VCaP (cell line): Measurements from ENCODE around the gene HBD.

Experiments
- H3K27ac ChIP-seq: fragments of 450-650 bp; 2 replicates; pipeline ENCODE4 v1.5.1; 2017
- TF ChIP-seq, protein P1 (sequence below): fragments of 450-650 bp; conservative IDR thresholded peaks from 2 replicates; pipeline ENCODE4 v1.5.1; 2017; ENCODE audit warnings: mild to moderate bottlenecking, moderate library complexity

Gene HBD

DNA sequence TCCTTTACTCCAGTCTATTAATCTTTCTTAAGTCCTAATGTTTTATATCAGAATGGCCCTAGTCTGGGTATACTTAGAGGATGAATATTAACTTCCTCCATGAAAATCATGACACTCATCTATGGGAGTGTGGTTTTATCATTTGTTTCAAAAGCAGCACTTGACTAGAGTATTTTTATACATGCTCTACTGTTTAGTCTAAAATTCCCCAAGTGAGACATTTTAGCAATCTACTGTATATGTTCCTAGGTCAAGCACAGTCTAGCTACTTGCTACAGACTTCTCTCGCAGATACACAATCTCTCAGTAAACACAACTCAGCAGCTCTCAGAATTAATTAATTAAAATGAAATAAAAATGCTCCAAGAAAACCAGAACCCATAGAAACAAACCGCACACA is 4.5 kb downstream of the HBD start:
- H3K27ac ChIP-seq = no peak overlapping the region
- TF ChIP-seq, protein P1, sequence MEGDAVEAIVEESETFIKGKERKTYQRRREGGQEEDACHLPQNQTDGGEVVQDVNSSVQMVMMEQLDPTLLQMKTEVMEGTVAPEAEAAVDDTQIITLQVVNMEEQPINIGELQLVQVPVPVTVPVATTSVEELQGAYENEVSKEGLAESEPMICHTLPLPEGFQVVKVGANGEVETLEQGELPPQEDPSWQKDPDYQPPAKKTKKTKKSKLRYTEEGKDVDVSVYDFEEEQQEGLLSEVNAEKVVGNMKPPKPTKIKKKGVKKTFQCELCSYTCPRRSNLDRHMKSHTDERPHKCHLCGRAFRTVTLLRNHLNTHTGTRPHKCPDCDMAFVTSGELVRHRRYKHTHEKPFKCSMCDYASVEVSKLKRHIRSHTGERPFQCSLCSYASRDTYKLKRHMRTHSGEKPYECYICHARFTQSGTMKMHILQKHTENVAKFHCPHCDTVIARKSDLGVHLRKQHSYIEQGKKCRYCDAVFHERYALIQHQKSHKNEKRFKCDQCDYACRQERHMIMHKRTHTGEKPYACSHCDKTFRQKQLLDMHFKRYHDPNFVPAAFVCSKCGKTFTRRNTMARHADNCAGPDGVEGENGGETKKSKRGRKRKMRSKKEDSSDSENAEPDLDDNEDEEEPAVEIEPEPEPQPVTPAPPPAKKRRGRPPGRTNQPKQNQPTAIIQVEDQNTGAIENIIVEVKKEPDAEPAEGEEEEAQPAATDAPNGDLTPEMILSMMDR = no peak

DNA sequence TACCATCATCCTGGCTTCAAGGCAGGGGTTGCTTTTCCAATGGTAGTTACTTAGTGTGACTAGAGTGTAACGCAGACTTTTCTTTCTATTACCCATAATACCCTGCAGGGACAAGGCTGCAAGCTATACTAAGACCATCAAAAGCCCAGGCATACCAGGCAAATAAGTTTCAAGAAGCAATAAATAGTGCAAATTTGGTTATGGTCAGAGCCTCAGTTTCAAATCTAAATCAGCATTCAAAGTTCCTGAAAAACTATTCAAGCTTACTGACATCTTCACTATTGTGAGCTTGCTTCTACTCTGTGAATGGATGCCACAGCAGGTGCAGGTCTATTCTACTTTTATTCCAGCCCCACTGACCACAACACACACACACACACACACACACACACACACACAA is 4.9 kb downstream of the HBD start:
- TF ChIP-seq, protein P1 = no peak
- no peak overlapping the region for H3K27ac ChIP-seq

DNA sequence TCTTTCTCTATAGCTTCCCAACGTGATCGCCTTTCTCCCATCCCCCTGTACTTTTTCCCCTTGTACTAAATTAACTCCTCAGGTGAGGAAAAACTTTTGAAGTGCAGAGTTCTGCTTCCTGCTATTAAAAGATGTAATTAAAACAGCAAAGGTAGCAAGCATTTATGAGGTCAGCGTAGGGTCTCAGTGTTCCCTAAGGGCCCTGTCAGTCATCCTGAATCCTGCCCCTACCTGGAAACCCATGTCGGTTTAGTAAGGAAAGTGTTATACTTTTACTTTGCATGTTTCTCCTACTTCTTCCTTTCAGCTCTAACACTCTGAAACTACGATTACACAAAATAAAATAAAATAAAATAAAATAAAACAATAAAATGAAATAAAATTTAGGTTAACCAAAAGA is 6.2 kb downstream of the HBD start:
- no peak overlapping the region for H3K27ac ChIP-seq
- TF ChIP-seq, protein P1 = no peak

DNA sequence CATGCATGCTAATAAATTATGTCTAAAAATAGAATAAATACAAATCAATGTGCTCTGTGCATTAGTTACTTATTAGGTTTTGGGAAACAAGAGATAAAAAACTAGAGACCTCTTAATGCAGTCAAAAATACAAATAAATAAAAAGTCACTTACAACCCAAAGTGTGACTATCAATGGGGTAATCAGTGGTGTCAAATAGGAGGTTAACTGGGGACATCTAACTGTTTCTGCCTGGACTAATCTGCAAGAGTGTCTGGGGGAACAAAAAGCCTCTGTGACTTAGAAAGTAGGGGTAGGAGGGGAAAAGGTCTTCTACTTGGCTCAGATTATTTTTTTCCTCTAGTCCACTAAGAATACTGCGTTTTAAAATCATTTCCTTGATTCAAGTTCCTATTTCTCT is 6.6 kb downstream of the HBD start:
- no peak overlapping the region for H3K27ac ChIP-seq
- TF ChIP-seq, protein P1 = no peak

DNA sequence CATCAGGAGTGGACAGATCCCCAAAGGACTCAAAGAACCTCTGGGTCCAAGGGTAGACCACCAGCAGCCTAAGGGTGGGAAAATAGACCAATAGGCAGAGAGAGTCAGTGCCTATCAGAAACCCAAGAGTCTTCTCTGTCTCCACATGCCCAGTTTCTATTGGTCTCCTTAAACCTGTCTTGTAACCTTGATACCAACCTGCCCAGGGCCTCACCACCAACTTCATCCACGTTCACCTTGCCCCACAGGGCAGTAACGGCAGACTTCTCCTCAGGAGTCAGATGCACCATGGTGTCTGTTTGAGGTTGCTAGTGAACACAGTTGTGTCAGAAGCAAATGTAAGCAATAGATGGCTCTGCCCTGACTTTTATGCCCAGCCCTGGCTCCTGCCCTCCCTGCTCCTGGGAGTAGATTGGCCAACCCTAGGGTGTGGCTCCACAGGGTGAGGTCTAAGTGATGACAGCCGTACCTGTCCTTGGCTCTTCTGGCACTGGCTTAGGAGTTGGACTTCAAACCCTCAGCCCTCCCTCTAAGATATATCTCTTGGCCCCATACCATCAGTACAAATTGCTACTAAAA is 7.5 kb downstream of the HBD start, which contains the start of gene HBB:
TSS of gene HBB (minus strand) at position 340 of the 579 bp plus-strand sequence. CDS start at position 290, 50 bp downstream.
- TF ChIP-seq, protein P1 = no peak
- H3K27ac ChIP-seq = no peak within 1 kb of the TSS

DNA sequence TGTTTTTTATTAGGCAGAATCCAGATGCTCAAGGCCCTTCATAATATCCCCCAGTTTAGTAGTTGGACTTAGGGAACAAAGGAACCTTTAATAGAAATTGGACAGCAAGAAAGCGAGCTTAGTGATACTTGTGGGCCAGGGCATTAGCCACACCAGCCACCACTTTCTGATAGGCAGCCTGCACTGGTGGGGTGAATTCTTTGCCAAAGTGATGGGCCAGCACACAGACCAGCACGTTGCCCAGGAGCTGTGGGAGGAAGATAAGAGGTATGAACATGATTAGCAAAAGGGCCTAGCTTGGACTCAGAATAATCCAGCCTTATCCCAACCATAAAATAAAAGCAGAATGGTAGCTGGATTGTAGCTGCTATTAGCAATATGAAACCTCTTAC is 8.8 kb downstream of the HBD start:
- no peak overlapping the region for H3K27ac ChIP-seq
- TF ChIP-seq, protein P1 = no peak

DNA sequence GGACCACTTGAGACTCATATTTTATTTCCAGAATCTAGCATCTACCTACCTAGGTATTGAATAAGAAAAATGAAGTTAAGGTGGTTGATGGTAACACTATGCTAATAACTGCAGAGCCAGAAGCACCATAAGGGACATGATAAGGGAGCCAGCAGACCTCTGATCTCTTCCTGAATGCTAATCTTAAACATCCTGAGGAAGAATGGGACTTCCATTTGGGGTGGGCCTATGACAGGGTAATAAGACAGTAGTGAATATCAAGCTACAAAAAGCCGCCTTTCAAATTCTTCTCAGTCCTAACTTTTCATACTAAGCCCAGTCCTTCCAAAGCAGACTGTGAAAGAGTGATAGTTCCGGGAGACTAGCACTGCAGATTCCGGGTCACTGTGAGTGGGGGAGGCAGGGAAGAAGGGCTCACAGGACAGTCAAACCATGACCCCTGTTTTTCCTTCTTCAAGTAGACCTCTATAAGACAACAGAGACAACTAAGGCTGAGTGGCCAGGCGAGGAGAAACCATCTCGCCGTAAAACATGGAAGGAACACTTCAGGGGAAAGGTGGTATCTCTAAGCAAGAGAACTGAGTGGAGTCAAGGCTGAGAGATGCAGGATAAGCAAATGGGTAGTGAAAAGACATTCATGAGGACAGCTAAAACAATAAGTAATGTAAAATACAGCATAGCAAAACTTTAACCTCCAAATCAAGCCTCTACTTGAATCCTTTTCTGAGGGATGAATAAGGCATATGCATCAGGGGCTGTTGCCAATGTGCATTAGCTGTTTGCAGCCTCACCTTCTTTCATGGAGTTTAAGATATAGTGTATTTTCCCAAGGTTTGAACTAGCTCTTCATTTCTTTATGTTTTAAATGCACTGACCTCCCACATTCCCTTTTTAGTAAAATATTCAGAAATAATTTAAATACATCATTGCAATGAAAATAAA is 9.5 kb downstream of the HBD start:
- no peak overlapping the region for H3K27ac ChIP-seq
- TF ChIP-seq, protein P1 = no peak
